GM21381 (cell line): ENCODE data around the gene NQO1.

Experiments
- ATAC-seq: cut with Tn5 transposase; IDR thresholded peaks from one replicate; pipeline ENCODE4 v1.9.1; 2021; ENCODE audit warnings: mild to moderate bottlenecking, moderate library complexity; ENCODE audit not compliant: unreplicated experiment

Gene NQO1

DNA sequence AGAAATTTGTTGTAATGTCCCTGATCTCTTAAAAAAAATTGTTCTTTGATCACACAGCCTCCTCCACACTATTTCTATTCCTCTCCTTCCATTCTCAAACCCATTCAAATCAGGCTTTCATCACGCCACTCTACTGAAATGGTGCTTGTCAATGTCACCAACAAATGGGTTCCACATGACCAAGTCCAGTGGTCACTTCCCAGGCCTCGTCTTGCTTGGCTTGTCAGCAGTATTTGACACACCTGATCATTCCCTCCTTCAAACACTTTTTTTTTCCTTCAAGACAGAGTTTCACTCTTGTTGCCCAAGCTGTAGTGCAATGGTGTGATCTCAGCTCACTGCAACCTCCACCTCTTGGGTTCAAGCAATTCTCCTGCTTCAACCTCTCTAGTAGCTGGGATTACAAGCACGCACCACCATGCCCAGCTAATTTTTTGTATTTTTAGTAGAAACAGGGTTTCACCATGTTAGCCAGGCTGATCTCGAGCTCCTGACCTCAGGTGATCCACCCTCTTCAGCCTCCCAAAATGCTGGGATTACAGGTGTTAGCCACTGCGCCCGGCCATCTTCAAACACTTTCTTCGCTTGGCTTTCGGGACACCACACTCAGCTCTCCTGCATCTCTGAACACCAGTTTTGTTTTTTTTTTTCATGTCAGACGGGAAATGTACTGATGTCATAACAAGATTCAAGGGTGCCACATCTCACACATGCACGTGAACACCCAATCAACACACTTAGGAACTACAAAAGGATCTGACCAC is 18.3 kb downstream of the NQO1 start:
- ATAC-seq = no peak

DNA sequence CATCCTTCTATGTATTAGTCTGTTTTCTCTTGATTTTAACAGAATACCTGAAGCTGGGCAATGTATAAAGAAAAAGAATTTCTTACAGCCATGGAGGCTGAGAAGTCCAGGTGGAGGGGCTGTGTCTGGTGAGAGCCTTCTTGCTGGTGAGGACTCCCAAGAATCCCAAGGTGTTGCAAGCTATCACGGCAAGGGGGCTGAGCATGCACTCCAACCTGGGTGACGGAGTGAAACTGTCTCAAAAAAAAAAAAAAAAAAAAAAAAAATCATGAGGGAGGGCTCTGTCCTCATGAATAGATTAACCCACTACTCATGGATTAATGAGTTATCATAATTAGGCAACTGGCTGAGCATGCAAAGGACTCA is 19.4 kb downstream of the NQO1 start:
- no peak for ATAC-seq

DNA sequence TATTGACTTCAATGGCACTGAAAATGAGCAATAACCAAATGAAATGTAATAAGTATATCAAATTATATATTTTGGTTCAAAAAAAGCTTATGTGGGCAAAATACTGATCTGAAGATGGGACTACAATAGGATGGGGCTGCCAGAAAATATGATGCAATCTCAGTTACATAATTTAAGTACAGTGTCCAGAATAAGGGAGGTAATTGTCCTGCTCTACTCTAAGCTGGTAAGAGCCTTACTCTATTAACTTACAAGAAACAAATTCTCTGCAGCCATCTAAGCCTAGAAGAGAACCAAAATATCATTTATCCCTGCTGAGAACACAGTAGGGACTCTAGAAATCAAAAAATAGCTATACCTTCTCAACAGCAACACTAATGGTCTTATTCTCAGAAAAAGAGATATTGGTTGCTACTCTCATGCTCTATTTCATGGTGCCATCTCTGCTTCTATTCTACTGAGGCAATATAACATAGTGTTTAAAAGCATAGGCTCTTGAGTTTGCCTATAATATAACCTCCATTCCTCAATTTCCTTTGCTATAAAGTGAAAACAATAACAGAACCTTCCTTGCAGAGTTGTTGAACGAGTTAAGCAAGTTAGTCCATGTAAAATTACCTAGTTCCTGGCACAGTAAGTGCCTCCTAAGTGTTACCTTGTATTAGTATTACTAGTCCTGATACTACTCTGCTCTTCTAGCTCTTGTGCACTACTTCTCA is 19.9 kb downstream of the NQO1 start:
- no peak for ATAC-seq

DNA sequence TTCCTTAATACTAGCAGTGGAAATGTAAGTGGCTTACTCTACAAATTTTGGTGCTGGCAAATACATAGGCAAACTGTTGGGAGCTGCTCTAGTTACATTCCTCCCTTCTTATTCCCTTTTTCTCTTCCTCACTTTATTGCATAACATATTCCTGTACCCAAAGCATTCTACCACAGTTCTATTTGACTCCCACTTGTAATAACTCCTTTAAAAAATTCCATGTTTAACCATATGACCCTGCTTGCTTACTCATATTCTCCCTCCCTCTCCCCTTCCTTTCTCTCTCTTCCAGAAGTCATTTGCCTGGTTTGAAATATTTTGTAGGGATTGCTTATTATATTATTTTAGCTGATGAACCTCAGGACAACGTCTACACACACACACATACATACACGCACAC is 22.7 kb downstream of the NQO1 start:
- no peak for ATAC-seq

DNA sequence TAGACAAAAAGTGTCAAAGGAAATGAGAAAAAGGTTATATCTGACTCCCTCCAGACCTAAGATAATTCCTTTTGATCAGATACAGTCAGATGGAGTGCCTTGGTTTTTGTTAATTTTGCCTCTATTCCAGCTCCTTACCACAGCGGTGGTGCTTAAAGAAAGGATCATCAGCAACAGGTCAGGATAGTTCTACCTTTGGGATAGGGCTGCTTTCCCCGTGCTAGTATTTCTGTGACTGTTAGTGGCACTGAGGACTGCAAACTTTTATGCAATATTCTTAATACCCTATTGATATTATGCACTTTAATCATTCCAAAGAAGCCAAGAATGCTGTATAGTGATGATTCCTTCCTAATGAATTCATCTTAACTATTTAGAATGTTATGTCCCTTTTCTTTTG is 24.5 kb downstream of the NQO1 start:
- ATAC-seq = no peak

DNA sequence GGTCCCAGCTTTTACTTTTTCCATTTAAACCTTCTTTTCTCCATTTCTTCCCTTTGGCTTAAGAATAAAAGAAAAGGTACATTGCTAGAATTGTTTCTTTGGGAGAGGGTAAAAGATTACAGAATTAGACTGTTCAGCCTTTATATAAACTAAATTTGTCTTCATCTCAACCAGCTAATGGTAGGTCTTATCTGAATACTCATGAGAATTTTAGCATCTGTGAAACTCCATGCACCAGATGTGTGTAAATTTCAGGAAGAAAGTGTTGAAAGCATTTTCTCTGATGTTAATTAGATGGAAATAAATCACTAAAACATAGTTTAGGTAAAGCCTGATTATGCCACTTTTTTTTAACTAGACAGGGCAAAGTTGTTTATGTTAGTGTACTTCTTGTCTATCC is 24.9 kb downstream of the NQO1 start:
- ATAC-seq = no peak

DNA sequence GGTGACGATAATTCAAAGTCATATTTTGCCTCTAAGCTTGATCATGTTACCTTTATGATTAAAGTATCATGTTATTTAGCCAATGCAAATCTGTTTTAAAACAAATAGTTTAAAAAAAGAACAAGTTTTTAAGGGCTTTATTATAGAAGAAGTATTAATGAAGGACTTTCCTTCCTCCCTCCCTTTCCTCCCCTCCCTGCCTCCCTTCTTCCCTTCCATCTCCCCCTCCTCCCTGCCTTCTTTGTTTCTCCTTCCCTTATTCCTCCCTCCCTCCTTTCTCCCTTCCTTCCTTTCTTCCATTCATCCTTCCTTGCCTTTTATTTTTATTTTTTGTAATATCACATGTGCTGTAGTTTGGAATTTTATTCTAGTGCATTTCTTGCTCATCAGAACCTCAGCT is 26.4 kb downstream of the NQO1 start:
- ATAC-seq = no peak

DNA sequence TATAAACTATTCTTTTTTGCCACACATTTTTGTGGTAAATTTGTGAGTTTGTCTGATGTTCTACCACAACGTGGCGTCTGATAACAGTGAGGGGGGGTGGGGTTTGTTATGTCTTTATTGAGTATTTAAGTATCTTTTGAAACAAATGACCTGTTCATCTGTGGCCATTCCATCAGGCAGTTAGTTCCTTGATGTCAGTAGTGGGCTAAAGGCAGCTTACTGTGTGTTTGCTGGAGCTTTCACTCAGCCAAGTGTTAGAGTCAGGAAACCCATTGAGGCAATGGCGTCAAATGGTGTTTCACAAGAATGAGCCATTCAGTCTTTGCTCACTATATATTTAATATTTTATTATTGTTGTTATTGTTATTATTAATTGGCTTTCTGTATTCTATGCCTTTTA is 28.0 kb downstream of the NQO1 start:
- ATAC-seq = no peak

DNA sequence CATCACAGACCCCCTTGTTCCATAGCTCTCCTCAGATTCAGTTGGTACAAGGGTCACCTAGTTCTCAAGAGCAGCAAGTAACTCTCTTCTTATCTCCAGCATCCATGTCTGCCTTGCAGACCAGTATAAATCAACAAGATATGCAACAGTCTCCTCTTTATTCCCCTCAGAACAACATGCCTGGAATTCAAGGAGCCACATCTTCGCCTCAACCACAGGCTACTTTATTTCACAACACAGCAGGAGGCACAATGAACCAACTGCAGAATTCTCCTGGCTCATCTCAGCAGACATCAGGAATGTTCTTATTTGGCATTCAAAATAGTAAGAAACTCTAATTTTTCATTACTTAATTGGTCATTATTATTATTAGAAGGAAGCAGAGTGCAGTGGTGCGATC is 32.4 kb downstream of the NQO1 start:
- no peak for ATAC-seq

DNA sequence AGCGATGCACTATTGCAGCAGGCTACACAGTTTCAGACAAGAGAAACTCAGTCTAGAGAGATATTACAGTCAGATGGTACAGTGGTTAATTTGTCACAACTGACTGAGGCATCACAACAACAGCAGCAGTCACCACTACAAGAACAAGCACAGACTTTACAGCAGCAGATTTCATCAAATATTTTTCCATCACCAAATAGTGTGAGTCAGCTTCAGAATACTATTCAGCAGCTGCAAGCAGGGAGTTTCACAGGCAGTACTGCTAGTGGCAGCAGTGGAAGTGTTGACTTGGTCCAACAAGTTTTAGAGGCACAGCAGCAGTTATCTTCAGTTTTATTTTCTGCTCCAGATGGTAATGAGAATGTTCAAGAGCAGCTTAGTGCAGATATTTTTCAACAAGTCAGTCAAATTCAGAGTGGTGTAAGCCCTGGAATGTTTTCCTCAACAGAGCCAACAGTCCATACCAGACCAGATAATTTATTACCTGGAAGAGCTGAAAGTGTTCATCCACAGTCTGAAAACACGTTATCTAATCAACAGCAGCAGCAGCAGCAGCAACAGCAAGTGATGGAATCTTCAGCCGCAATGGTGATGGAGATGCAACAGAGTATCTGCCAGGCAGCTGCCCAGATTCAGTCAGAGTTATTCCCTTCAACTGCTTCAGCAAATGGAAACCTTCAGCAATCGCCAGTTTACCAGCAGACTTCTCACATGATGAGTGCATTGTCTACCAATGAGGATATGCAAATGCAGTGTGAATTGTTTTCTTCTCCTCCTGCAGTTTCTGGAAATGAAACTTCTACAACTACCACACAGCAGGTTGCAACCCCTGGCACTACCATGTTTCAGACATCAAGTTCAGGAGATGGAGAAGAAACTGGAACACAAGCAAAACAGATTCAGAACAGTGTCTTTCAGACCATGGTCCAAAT is 34.1 kb downstream of the NQO1 start:
- no peak for ATAC-seq

DNA sequence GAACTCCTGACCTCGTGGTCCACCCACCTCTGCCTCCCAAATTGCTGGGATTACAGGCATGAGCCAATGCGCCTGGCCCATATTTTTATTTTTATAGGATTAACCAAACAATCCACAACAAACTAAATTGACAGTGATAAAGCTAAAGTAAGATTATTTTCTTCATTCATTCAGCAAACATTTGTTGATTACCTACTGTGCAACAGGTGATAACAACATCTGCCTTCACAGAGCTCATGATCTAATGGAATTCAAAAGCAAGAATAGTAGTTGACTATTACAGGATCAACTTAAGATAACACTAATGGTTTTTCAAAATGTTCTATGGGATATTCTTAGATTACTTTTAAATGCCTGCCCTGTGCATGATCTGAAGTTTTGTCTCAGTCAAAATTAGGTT is 37.8 kb downstream of the NQO1 start:
- ATAC-seq = no peak

DNA sequence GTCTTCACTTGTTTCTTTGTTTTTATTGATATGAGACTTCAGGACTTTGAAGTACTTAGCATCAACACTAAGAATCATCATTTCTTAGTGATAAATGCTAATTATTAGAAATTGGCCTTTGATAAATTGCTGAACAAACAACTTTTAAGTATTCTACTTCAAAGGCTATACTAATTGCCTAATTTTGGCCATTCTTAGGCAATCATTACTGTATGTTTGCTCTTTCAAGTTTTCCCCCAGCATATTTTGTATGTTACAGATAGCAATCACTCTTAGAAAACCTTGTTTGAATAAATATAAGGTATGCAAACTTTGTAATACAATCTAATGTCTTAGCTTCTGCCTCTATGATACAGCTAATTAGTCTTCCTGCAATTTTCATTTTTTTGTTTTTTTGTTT is 46.0 kb downstream of the NQO1 start:
- no peak for ATAC-seq

DNA sequence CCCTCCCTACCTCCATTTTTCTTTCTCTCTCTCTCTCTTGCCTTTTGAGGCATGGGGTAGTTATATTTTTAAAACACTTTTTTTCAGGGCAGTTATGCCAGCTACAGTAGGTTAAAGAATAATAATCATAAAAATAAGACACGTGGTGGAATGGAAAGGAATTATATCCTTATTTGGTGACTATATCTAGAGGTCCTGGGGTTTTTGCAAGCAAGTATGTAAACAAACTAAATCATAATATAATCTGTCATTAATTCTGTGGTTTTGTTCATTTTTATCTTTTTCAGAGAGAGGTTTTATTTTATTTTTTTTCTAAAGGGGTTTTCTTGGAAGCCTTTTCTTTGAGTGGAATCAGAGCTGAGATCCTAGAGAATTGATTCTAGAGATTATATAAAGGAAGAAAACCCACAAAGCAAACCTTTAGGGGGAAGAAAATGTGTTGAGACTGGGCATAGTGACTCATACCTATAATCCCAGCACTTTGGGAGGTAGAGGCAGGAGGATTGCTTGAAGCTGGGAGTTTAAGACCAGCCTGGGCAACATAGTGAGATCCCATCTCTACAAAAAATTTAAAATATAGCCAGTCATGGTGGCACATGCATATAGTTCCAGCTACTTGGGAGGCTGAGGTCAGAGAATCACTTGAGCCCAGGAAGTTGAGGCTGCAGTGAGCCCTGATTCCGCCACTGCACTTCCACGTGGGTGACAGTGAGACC is 53.2 kb downstream of the NQO1 start:
- ATAC-seq = no peak

DNA sequence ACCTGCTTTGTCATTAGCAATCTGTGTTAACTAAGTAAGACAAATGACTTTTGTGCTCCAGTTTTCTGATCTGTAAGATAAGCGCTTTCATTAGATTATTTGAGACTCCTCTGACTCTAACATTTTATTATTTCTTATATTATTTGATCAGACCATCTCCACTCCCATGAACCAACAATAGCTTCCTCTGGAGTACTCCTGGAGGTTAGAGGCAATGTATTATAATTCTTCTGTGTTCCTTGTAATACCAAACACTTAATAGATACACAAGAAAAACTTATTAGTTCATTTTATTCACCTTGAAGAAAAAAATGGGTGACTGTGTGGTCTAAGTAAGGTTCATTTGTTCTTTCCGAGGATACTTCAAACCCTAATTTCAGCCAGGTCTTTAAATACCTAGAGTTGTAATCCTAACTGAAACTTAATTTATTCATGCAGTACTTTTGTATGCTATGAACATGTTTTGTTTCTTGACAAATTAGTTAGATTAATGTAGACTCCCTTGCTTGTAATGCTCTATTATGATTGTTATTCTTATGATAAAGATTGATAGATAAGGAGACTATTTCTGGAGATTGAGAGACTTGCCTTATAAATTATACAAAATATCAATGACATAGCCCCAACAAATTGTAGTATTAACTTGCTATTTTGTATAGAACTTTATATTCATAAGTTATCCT is 53.9 kb downstream of the NQO1 start:
- no peak for ATAC-seq

DNA sequence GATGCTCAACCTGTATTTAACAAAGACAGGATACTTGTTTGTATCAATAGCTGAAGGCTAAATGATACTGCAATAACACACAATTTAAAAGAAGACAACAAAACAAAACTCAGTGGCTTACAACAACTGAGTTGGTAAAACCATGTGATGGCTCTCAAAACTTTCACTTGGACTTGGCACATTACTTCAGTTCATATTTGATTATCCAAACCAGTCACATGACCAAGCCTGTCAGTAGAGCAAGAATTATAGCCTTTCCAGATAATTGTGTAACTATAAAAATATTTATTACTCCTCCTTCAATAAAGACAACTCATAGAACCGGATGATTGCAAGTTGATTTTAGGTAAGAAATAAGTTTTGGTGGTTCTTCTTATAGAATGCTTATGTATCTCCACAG is 56.8 kb downstream of the NQO1 start:
- no peak for ATAC-seq

DNA sequence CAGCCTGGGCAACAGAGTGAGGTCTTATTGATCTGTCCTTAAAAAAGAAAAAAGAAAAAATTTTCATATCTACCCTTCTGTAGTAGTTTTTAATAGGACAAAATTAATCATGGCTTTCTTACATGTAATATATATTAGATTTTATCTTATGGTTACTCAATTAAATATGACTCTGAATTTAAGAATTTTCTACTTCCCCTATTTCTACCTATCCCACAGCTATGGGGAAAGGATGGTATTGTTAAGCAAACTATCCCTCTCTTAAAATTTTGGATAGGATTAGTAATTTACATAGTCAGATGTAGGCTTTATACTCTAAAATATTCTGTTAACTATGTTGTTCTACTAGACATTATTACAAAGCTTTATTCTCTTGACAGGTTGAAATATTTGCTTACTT is 62.5 kb downstream of the NQO1 start:
- ATAC-seq = no peak

DNA sequence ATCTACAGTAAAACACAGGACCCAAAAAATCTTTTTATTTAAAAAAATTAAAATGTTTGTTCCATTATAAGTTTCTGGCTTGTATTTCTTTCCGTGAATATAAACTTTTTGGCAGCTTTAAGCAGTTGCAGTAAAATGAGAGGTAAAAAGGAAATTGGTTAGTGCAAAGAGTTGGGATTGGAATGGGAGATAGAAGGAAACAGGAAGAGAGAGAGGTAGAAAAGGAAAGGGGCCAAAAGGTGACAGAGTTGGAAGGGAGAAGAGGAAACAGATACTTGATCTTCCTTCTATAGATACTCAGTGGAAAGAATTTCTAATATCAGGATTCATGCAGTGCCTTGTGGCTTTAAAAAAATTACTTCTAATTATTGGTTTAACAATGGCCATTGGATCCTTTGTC is 63.5 kb downstream of the NQO1 start:
- no peak for ATAC-seq

DNA sequence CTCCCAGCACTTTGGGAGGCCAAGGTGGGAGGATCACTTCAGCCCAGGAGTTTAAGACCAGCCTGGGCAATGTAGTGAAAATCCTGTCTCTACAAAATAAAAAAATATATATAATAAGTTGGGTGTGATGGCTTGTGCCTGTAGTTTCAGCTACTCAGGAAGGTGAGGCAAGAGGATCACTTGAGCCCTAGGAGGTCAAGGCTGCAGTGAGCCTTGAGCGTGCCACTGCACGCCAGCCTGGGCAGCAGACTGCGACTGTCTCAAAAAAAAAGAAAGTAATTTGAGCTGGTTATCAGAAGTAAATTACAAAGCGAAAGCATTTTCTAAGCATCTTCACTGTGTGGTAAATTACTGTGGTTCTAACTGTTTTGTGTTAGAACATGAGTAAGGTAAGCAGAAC is 66.2 kb downstream of the NQO1 start:
- ATAC-seq = no peak
